ENCODE data around the gene NEURL1. TPM values are rescaled to one million over a fixed set of nuclear protein-coding genes. Genes with fewer than 3 reads are reported as not detected.
"Not testable (repeated sequence)": the region's sequence is repeated elsewhere in the genome, so short reads cannot be mapped to it uniquely, and the experiment has no call there.

Gene NEURL1
- total RNA-seq, 4 donors from 2014 or later = 0.39 to 0.63 (median 0.46) TPM

DNA sequence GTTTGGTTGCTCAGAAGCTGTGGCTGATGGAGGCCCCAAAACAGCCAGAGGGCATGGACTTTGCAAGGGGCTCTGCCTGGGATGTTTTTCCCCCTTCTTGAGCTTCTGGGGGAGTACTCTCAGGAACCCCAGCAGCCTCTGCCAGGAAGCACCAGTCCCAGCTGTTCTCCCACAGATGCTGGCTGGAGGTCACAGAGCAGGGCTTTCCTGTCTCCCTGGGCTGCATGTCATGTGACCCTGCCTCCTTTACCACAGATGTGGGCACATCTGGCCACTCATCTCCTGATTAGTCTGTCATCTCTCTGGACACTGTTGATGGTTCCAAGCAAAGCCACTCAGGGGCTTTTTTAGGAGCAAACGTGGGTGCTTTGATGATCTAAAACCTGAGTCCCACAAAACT is 136.7 kb downstream of the NEURL1 start:
- no peak overlapping the region for H3K27ac ChIP-seq (replicated peaks in 1 of 4)
- no peak for TF ChIP-seq POLR2A (IDR thresholded peaks at IDR 0.05; ENCODE audit: low read depth)
- TF ChIP-seq, protein P1, sequence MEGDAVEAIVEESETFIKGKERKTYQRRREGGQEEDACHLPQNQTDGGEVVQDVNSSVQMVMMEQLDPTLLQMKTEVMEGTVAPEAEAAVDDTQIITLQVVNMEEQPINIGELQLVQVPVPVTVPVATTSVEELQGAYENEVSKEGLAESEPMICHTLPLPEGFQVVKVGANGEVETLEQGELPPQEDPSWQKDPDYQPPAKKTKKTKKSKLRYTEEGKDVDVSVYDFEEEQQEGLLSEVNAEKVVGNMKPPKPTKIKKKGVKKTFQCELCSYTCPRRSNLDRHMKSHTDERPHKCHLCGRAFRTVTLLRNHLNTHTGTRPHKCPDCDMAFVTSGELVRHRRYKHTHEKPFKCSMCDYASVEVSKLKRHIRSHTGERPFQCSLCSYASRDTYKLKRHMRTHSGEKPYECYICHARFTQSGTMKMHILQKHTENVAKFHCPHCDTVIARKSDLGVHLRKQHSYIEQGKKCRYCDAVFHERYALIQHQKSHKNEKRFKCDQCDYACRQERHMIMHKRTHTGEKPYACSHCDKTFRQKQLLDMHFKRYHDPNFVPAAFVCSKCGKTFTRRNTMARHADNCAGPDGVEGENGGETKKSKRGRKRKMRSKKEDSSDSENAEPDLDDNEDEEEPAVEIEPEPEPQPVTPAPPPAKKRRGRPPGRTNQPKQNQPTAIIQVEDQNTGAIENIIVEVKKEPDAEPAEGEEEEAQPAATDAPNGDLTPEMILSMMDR (IDR thresholded peaks at IDR 0.05) = no peak
- no peak for TF ChIP-seq EP300 (IDR thresholded peaks at IDR 0.05)
- TF ChIP-seq POLR2AphosphoS5 (IDR thresholded peaks at IDR 0.05) = no peak
- DNase-seq (ENCODE audit: extremely low spot score) = no peak
- H3K36me3 ChIP-seq = peaks cover 20 to 55% (median 48%) of the 10 kb centered on the region in 4 donors
- no peaks in the 10 kb centered on the region for H3K27me3 ChIP-seq
- H3K9me3 ChIP-seq = no peaks in the 10 kb centered on the region
- H3K4me1 ChIP-seq = peaks cover under 1 to 34% (median 20%) of the 10 kb centered on the region in 4 donors
- intact Hi-C loops (cut with DNase I) = no loop called here
- WGBS = 80% methylated on average over 1 of the region's 1 CpG
- no peak overlapping the region for H3K4me3 ChIP-seq

DNA sequence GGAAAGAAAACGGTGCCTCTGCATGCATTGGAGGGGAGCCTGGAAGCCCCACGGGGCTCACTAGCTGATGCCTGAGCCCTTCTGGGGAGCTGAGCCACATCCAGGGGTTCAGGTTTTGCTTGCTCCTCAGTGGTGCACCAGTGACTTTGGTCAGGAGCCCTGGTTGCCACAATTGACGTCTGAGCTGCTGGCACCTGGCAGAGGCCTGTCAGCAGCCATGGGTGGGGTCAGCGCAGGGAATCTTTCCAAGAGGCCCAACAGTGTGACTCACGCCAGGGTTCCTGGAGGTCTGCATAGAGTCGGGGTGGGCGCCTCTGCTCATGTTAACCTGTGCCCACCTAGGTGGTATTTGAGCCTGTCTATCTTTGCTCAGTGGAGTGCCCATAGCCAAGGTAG is 138.7 kb downstream of the NEURL1 start:
- 65% methylated on average over 6 of the region's 7 CpGs for WGBS
- intact Hi-C loops (cut with DNase I) = no loop called here
- H3K4me3 ChIP-seq = no peak overlapping the region
- H3K36me3 ChIP-seq = peaks cover 3 to 34% (median 27%) of the 10 kb centered on the region in 4 donors
- no peak overlapping the region for H3K27ac ChIP-seq (replicated peaks in 1 of 4)
- no peaks in the 10 kb centered on the region for H3K27me3 ChIP-seq
- TF ChIP-seq EP300 (IDR thresholded peaks at IDR 0.05) = no peak
- TF ChIP-seq, protein P1 (IDR thresholded peaks at IDR 0.05) = no peak
- TF ChIP-seq POLR2AphosphoS5 (IDR thresholded peaks at IDR 0.05) = no peak
- TF ChIP-seq POLR2A (IDR thresholded peaks at IDR 0.05; ENCODE audit: low read depth) = no peak
- H3K9me3 ChIP-seq = no peaks in the 10 kb centered on the region
- no peak for DNase-seq (ENCODE audit: extremely low spot score)
- peaks cover 19 to 51% (median 41%) of the 10 kb centered on the region in 4 donors for H3K4me1 ChIP-seq

DNA sequence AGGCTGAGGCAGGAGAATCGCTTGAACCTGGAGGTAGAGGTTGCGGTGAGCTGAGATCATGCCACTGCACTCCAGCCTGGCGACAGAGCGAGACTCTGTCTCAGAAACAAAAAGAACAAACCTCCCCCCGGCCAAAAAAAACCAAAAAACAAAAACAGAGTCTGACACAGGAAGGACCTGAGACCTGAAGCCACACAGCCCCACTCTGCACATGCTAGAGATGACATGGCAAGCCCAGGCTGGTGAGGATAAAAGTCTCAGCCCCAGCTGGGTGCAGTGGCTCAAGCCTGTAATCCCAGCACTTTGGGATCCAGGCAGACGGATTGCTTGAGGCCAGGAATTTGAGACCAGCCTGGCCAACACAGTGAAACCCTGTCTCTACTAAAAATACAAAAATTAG is 139.4 kb downstream of the NEURL1 start:
- Histone ChIP-seq H3K36me3 (peaks cover 0 to 28% (median 21%) of the 10 kb centered on the region in 4 donors), H3K4me1 (peaks cover 25 to 52% (median 46%) of the 10 kb centered on the region in 4 donors)
- H3K9me3 ChIP-seq; H3K27ac ChIP-seq (replicated peaks in 1 of 4); H3K27me3 ChIP-seq; DNase-seq (ENCODE audit: extremely low spot score); H3K4me3 ChIP-seq; intact Hi-C loops (cut with DNase I): not testable (repeated sequence)
- 98% methylated on average over 6 of the region's 6 CpGs for WGBS

DNA sequence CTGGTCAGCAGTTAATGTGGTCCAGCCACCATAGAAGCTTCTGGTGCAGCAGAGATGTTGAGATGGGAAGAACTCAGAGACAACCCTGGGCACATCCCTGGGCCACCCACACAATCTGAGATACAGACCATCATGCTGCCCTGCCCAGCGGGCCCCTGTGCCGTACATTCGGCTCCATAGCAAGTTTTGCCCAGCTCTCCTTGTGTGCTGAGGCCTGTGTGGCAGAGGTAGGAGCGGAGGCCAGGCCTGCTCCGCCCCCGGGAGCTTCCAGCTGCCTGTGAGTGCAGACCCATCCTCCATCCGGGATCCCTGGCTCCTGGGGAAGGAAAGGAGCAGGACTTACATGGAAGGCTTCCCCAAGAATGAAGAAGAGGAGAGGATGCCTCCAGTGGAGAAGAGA is 140.3 kb downstream of the NEURL1 start:
- H3K27me3 ChIP-seq = no peaks in the 10 kb centered on the region
- H3K9me3 ChIP-seq = no peaks in the 10 kb centered on the region
- TF ChIP-seq POLR2AphosphoS5 (IDR thresholded peaks at IDR 0.05) (no peak), EP300 (IDR thresholded peaks at IDR 0.05) (no peak)
- no peak overlapping the region for H3K4me3 ChIP-seq
- no peak for DNase-seq (ENCODE audit: extremely low spot score)
- H3K27ac ChIP-seq (replicated peaks in 1 of 4) = no peak overlapping the region
- WGBS = 94% methylated on average over 4 of the region's 7 CpGs
- peaks cover 35 to 62% (median 55%) of the 10 kb centered on the region in 4 donors for H3K4me1 ChIP-seq
- peaks cover 0 to 19% (median 15%) of the 10 kb centered on the region in 4 donors for H3K36me3 ChIP-seq
- intact Hi-C loops (cut with DNase I) = no loop called here

DNA sequence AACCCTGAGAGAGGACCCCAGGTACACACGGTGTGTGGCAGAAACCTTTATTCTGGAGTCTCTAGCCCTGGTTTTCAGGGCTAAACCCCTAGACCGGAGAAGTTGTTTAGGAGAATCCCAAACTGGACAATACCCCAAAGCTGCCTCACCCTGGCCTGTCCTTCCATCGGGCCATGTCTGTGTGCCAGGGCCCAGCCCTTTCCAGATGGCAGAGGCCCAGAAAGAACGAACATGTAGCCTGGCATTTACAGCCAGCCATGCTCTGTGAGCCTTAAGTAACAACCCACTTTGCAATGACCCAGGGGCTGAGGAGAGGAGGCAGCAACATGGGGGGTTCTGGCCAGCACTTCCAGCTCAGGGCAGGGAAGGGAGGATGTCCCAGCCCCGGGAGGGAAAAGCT is 142.1 kb downstream of the NEURL1 start:
- Histone ChIP-seq H3K36me3 (peaks cover 0 to 17% (median 13%) of the 10 kb centered on the region in 4 donors), H3K9me3 (no peaks in the 10 kb centered on the region), H3K27ac (replicated peaks in 1 of 4) (peak overlapping the region in 3 of 4 donors; percentile 27 to 85 (median 84)), H3K27me3 (no peaks in the 10 kb centered on the region), H3K4me1 (peaks cover 44 to 66% (median 59%) of the 10 kb centered on the region in 4 donors), H3K4me3 (no peak overlapping the region)
- no peak for DNase-seq (ENCODE audit: extremely low spot score)
- TF ChIP-seq EP300 (IDR thresholded peaks at IDR 0.05) (no peak), POLR2A (IDR thresholded peaks at IDR 0.05; ENCODE audit: low read depth) (no peak), POLR2AphosphoS5 (IDR thresholded peaks at IDR 0.05) (no peak)
- TF ChIP-seq, protein P1 (IDR thresholded peaks at IDR 0.05) = no peak
- WGBS = 38% methylated on average over 4 of the region's 5 CpGs
- intact Hi-C loops (cut with DNase I) = no loop called here

DNA sequence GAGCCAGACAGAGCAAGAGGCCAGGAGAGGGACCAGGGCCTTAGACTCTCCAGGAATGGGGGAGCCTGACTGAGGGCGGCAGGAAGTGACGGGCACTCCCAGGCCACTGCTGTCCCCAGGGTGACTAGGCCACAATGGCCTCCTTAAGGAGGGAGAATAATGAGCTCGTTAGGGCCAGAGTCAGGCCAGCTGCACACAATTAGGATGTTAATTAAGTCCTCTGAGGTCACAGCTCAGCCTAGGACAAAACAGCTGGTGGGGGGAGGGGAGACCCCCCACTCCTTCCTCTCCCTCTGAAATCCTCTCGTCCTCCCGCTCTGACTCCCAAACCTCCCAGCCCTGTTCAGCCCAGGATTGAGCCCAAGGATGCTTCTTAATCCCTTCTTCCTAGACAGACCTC is 143.0 kb downstream of the NEURL1 start:
- no peaks in the 10 kb centered on the region for H3K9me3 ChIP-seq
- H3K36me3 ChIP-seq = peaks cover 0 to 15% (median 13%) of the 10 kb centered on the region in 4 donors
- peak overlapping the region; percentile 83 to 86 (median 84) for H3K27ac ChIP-seq (replicated peaks in 1 of 4)
- H3K27me3 ChIP-seq = no peaks in the 10 kb centered on the region
- 66% methylated on average over 5 of the region's 5 CpGs for WGBS
- no peak overlapping the region for H3K4me3 ChIP-seq
- TF ChIP-seq POLR2A (IDR thresholded peaks at IDR 0.05; ENCODE audit: low read depth) = no peak
- TF ChIP-seq, protein P1 (IDR thresholded peaks at IDR 0.05) = no peak
- no peak for TF ChIP-seq POLR2AphosphoS5 (IDR thresholded peaks at IDR 0.05)
- TF ChIP-seq EP300 (IDR thresholded peaks at IDR 0.05) = no peak
- peaks cover 53 to 75% (median 68%) of the 10 kb centered on the region in 4 donors for H3K4me1 ChIP-seq
- no peak for DNase-seq (ENCODE audit: extremely low spot score)
- intact Hi-C loops (cut with DNase I) = no loop called here

Measured in esophagus muscularis mucosa (tissue), 4 donors.